GM12873 (cell line): ENCODE results near the gene GAB3.
A peak's percentile ranks its signal among the peaks of the same experiment; 100 is the strongest.

Experiments
- CTCF ChIP-seq: IDR thresholded peaks from 2 replicates; pipeline ENCODE4 v1.5.1; 2012; ENCODE audit warnings: low read depth, mild to moderate bottlenecking, moderate library complexity, low read length, control low read depth; ENCODE audit not compliant: insufficient read depth; ENCODE audit errors: missing control alignments

Gene GAB3

GRCh38 chrX:154762537-154763296, 11.8 kb upstream of the GAB3 start, which contains the start of gene DKC1:
TSS of gene DKC1 (plus strand) at chrX:154762864. CDS start at chrX:154762966, 102 bp downstream.
- TF ChIP-seq CTCF: no peak

- TF ChIP-seq CTCF: no peak
These were observed 11.2 kb upstream of the GAB3 start for GRCh38 chrX:154761977-154762536.

- no peak for TF ChIP-seq CTCF
These were observed 7.8 kb upstream of the GAB3 start for GRCh38 chrX:154758696-154759095.

- TF ChIP-seq CTCF: no peak
These were observed 893 bp upstream of the GAB3 start for GRCh38 chrX:154751669-154752271.

GRCh38 chrX:154751203-154751668, 359 bp upstream of the GAB3 start:
- TF ChIP-seq CTCF: no peak

- TF ChIP-seq CTCF: no peak
These were observed 1.0 kb downstream of the GAB3 start for GRCh38 chrX:154749856-154750255.

- peak; percentile 75 for TF ChIP-seq CTCF
These were observed 2.1 kb downstream of the GAB3 start for GRCh38 chrX:154748712-154749339.
